Fibroblast of the conjunctiva (primary cell): ENCODE data around the gene BBLN.

Source experiments
- DNase-seq: peaks from one replicate; pipeline ENCODE4 v3.0.0-alpha.2; 2010; ENCODE audit warnings: low read depth

Gene BBLN

GRCh38 chr9:128191406-128192046 is 31.5 kb downstream of the BBLN start, which contains the start of gene CIZ1:
CIZ1 (minus strand) TSS chr9:128191572; CDS start chr9:128190857, 715 bp downstream.
- DNase-seq: peak; percentile 57

DNA sequence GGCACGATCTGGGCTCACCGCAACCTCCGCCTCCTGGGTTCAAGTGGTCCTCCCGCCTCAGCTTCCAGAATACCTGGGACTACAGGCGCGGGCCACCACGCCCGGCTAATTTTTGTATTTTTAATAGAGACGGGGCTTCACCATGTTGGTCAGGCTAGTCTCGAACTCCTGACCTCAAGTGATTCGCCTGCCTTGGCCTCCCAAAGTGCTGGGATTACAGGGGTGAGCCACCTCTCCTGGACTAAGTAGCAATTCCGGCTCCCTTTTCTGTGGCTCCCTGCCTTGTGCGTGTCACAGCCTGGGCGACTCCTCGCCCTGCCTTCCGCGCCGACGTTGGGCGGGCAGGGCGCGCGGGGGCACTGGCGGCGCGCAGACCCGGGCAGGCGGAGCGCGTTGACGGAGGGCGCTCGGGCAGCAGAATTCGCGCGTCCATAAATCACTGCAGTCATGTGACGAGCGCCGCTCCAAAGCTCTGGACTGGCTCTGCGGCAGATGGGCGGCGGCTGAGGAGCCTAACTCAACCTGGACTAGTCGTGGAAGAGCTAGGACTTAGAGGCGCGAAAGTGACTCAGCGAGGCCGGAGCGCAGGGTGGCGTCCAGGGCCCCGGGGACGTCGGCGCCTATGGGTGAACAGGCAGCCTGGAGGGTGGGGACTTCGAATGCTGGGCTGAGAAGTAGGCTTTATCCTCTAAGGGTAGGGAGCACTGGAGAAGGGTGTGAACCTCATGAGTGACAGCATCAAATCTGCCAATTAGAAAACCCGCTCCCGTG is 32.7 kb downstream of the BBLN start:
- peak; percentile 71 for DNase-seq

DNA sequence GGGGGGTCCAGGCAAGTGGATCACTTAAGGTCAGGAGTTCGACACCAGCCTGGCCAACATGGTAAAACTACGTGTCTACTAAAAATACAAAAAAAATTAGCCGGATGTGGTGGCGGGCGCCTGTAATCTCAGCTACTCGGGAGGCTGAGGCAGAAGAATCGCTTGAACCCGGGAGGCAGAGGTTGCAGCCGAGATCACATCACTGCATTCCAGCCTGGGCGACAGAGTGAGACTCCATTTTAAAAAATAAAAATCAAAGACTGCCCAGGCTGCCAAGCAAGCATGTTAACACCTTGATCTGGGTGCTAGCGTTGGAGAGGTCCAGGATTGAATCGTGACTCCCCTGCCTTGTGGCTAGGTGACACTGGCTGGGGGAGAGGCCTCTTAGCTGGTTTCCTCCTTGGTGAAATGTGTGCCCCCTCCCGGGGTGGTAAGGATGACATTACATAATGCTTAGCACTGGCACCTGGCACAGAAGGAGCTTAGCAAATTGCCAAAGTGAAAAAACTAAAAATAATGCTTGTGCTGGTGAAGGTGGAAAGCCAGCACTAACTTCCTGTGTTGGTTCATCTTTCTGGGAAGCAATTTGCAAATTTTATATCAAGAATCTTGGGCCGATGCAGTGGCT is 33.5 kb downstream of the BBLN start:
- no peak for DNase-seq

DNA sequence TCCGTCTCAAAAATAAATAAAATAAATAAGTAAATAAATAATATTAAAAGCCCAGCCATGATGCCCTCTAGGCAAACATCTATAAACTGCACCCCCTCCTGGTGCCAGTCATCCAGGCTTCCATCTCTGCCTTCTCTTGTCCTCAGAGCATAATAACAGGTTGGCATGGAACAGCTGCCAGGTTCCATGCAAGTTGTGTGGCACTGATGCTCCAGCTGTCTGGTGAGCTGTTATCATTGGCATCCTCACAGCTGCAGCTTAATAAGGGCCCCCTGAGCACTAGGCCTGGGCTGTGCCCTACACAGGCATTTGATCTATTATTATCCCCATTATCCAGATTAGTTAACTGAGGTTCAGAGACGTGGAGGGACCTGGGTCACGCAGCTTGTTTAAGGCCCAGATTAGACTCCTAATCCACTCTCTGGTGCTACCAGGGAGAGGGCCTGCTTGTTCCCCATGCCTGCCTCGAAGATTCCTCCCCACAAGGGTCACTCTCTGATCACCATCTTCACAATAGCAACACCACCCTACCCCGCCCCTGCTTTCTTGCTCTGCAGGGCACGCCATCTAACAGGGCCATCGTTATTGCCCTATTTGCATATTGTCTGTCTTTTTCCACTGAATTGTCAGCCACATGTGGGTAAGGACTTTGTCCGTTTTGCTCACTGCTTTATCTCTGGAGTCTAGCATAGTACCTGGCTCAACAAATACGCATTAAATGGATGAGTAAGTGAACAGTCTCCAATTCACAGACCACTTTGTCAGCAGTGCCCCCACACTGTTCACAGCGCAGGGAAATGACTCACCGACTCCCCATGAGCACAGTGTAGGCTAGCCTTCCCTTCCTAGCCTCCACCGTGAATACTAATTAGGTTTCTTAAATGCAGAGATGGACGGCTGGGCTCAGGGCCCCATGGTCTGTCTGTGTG is 41.6 kb downstream of the BBLN start:
- no peak for DNase-seq

DNA sequence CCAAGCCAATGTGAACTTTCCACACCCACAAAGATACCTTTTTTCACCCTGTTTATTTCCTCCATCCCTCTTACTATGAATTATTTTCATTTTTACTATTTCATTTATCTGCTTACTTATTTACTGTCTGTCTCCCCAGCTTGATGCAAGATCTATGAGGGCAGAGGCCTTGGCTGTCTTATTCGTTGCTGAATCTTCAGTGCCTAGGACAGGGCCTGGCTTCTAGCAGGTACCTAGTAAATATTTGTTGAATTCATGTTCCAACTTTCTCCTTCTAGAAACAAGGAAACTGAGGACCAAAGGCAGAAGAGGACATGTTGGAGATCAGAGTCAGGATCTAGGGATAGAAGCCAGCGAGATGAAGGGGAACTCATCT is 42.6 kb downstream of the BBLN start:
- no peak for DNase-seq

GRCh38 chr9:128203024-128203706 is 43.1 kb downstream of the BBLN start, which contains the start of gene DNM1:
DNM1 (plus strand) TSS chr9:128203379; CDS start chr9:128203471, 92 bp downstream.
- peak; percentile 24 for DNase-seq

DNA sequence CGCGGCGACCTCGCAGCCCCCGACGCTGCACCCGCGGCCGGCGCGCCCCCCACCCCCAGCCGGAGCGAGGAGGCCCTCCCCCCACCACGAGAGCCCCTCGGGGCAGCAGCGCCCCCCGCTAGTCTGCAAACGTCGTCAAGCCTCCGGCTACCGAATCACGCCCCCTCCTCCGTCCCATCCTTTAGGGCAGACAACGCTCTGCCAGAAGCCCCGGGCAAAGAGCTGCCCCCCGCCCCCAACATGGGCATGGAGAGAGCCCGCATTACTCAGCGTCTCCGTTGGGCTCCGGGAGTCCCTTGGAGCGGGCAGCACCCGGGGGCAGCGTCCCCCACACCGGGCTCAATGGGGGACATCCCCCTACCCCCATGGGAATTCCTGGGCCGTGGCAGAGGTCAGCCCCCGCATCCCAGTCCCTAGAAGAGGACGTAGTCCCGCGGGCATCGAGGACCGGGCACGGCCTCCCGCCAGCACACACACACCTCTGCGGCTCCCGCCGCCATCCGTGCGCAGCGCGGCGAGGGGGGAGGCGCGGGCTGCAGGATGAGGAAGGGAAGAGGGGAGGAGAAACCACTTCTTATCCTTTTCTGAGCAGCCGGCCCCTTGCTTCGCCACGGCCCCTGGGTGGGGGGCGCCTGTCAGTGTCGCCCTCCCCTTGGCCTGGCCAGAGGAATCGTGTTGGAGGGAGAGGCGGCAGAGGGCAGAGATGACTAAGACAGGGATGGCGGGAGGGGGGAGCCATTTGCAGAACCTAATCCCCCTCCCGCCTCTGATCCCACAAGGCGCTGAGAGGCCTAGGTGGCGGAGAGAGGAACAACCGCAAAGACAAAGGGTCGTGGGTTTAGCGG is 43.9 kb downstream of the BBLN start:
- DNase-seq: peak; percentile 18

GRCh38 chr9:128204858-128205257 is 44.8 kb downstream of the BBLN start:
- DNase-seq: no peak

- DNase-seq: no peak
Measured at GRCh38 chr9:128205296-128205944, 45.4 kb downstream of the BBLN start.

GRCh38 chr9:128206484-128206883 is 46.4 kb downstream of the BBLN start:
- no peak for DNase-seq

GRCh38 chr9:128206916-128207910 is 47.1 kb downstream of the BBLN start:
- DNase-seq: no peak

GRCh38 chr9:128208386-128208785 is 48.3 kb downstream of the BBLN start:
- no peak for DNase-seq

DNA sequence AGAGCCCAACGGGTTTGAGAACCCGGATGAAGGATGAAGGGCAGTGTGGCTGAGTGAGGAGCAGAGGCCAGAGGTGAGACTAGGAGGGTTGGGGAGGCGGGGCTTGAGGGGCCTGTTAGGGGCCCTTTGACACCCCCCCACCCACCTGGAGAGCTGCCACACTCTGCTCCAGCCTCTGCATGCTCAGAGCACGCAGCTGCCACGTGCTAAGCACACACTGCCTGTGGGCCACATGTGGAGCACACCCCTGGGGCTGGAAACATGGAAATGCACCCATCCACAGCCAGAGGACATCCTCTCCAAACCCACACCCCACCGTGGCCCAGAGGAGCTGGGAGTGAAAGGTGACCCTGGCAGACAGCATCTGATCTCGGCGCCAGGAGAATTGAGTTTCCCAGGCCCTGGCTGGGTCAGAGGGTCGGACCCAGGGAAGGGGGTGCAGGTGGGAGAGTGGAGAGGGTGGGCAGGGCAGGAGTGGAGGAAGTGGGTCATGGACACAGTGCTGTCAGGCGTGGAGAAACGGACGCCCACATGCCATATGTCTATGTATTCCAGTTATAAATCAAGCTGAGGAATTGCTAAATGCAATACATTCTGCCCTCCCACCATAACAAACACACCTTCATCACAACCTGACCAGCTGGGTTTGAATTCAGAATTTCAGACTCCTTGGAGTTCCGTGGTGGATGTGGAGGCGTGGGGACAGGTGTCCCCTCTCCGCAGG is 49.0 kb downstream of the BBLN start:
- DNase-seq: no peak

DNA sequence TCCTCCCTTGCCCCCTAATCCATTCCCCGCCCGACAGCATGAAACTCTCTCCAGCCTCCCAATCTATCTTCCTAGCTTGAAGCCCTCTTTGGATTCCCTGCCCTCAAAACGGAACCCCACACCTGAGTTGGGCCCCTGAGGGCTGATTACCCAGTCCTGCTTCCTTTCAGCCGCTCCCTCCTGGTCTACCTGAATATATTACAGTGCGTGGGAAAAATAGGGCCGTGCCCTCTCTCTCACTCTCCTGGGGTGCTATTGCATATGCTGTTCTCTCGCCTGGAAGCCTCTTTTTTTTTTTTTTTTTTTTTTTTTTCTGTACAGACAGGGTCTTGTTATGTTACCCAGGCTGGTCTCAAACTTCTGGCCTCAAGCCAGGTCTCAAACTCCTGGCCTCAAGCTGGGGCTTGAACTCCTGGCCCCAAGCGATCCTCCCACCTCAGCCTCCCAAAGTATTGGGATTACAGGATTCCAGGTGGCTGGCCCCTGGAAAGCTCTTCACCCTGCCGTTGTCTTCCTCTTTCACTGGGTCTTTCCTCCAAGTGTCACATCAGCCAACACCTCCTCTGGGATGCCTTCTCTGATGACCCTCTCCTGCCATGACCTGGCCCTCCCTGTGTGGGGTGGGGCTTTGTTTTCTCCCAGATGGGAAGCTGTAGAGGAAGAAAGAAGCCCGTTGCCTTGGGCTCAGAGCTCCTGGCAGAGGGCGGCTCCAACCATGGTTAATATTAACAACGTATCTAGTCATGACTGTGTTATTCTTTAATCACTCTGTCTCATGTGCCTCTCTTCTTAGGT is 51.3 kb downstream of the BBLN start:
- no peak for DNase-seq

GRCh38 chr9:128211981-128212281 is 51.9 kb downstream of the BBLN start:
- DNase-seq: no peak
